BJ (cell line): Measurements from ENCODE around the gene SHISA7. TPM values are rescaled to one million over a fixed set of nuclear protein-coding genes. Genes with fewer than 3 reads are reported as not detected.

Source experiments
- CTCF ChIA-PET: fragments of 350-600 bp; formaldehyde crosslinking; extraction: SDS; loops from one replicate; lab custom pipeline; 2021; ENCODE audit warnings: antibody characterized with exemption, inconsistent platforms; lab: Yijun Ruan, JAX
- POLR2A ChIA-PET: fragments of 300-600 bp; sonication (Branson Sonifier 250); formaldehyde crosslinking; extraction: SDS; loops from one replicate; lab custom pipeline; 2021; ENCODE audit warnings: antibody characterized with exemption; lab: Charles Lee
- DNase-seq: peaks from one replicate; pipeline ENCODE4 v3.0.0-alpha.2; 2011; ENCODE audit warnings: low read depth
- H3K27me3 ChIP-seq: 2 replicates; pipeline ENCODE4 v1.6.0; 2011; ENCODE audit warnings: low read length; ENCODE audit not compliant: control insufficient read depth, insufficient read depth
- H3K36me3 ChIP-seq: 2 replicates; pipeline ENCODE4 v1.5.1; 2011; ENCODE audit warnings: low read length; ENCODE audit not compliant: control insufficient read depth, insufficient read depth
- H3K4me3 ChIP-seq: 2 replicates; pipeline ENCODE4 v1.5.1; 2011; ENCODE audit warnings: low read depth, mild to moderate bottlenecking, control low read depth, low read length
- CTCF ChIP-seq: IDR thresholded peaks from 2 replicates; pipeline ENCODE4 v1.5.1; 2011; ENCODE audit warnings: low read depth, mild to moderate bottlenecking, control low read depth, inconsistent platforms, low read length, moderate library complexity; ENCODE audit not compliant: insufficient read depth
- polyA plus RNA-seq: library from polyadenylated mRNA; depleted of rRNA; stranded (reverse); fragments of >200 nt; gene quantifications from 2 replicates; pipeline ENCODE4 v1.2.3, GENCODE V29; 2011

Gene SHISA7
- polyA plus RNA-seq, 1 experiment = not detected

GRCh38 chr19:55433292-55433691 is 9.8 kb downstream of the SHISA7 start:
- Histone ChIP-seq H3K36me3 (no peaks in the 10 kb centered on the region), H3K4me3 (no peak overlapping the region), H3K27me3 (no peaks in the 10 kb centered on the region)
- no peak for DNase-seq
- no peak for TF ChIP-seq CTCF
- CTCF ChIA-PET = no interaction called here
- POLR2A ChIA-PET = no interaction called here

GRCh38 chr19:55432241-55432959 is 10.7 kb downstream of the SHISA7 start:
- no peak for DNase-seq
- Histone ChIP-seq H3K36me3 (no peaks in the 10 kb centered on the region), H3K4me3 (no peak overlapping the region), H3K27me3 (no peaks in the 10 kb centered on the region)
- ChIA-PET CTCF (interaction anchor here (0.8 kb wide), 1 partner anchor 15 kb away, joined by 3 read pairs; no protein-coding TSS in a partner anchor), POLR2A (no interaction called here)
- no peak for TF ChIP-seq CTCF

GRCh38 chr19:55431183-55431582 is 11.9 kb downstream of the SHISA7 start:
- CTCF ChIA-PET = no interaction called here
- no peak for DNase-seq
- POLR2A ChIA-PET = no interaction called here

GRCh38 chr19:55426042-55426441 is 17.1 kb downstream of the SHISA7 start:
- no peak overlapping the region for H3K4me3 ChIP-seq
- DNase-seq = no peak
- no peak for TF ChIP-seq CTCF
- ChIA-PET CTCF (interaction anchor here (0.6 to 2.0 kb wide), 3 partner anchors 8 to 193 kb away, joined by 4 to 7 read pairs (median 5); no protein-coding TSS in a partner anchor), POLR2A (no interaction called here)
- H3K27me3 ChIP-seq = peaks cover 6% of the 10 kb centered on the region
- no peaks in the 10 kb centered on the region for H3K36me3 ChIP-seq

More at GRCh38 chr19:55431183-55431582, 11.9 kb downstream of the SHISA7 start:
- TF ChIP-seq CTCF = no peak
- H3K36me3 ChIP-seq = no peaks in the 10 kb centered on the region
- H3K4me3 ChIP-seq = no peak overlapping the region
- no peaks in the 10 kb centered on the region; the same call in 1 of the 2 replicates for H3K27me3 ChIP-seq

GRCh38 chr19:55424518-55424917 is 18.6 kb downstream of the SHISA7 start:
- no peak for TF ChIP-seq CTCF
- ChIA-PET CTCF (interaction anchor here (0.6 to 2.0 kb wide), 4 partner anchors 13 to 123 kb away, joined by 3 to 9 read pairs (median 3); no protein-coding TSS in a partner anchor), POLR2A (no interaction called here)
- Histone ChIP-seq H3K4me3 (no peak overlapping the region), H3K36me3 (no peaks in the 10 kb centered on the region), H3K27me3 (peaks cover 6% of the 10 kb centered on the region)
- DNase-seq = no peak
